Measurements from ENCODE around the gene THPO. TPM values are rescaled to one million over a fixed set of nuclear protein-coding genes. Genes with fewer than 3 reads are reported as not detected.

The THPO gene
- total RNA-seq, 1 donor from 2014 or later: not detected

GRCh38 chr3:184357248-184358123, 20.5 kb downstream of the THPO start:
- intact Hi-C loops (cut with DNase I): no loop called here
- Histone ChIP-seq H3K27me3 (no peaks in the 10 kb centered on the region), H3K36me3 (peaks cover 4 to 10% of the 10 kb centered on the region in 2 donors), H3K9me3 (no peaks in the 10 kb centered on the region), H3K4me1 (peaks cover 0 to 9% of the 10 kb centered on the region in 2 donors), H3K4me3 (no peak overlapping the region), H3K27ac (no peak overlapping the region)
- TF ChIP-seq, protein P1, sequence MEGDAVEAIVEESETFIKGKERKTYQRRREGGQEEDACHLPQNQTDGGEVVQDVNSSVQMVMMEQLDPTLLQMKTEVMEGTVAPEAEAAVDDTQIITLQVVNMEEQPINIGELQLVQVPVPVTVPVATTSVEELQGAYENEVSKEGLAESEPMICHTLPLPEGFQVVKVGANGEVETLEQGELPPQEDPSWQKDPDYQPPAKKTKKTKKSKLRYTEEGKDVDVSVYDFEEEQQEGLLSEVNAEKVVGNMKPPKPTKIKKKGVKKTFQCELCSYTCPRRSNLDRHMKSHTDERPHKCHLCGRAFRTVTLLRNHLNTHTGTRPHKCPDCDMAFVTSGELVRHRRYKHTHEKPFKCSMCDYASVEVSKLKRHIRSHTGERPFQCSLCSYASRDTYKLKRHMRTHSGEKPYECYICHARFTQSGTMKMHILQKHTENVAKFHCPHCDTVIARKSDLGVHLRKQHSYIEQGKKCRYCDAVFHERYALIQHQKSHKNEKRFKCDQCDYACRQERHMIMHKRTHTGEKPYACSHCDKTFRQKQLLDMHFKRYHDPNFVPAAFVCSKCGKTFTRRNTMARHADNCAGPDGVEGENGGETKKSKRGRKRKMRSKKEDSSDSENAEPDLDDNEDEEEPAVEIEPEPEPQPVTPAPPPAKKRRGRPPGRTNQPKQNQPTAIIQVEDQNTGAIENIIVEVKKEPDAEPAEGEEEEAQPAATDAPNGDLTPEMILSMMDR (IDR thresholded peaks at IDR 0.05): no peak
- no peak for DNase-seq (ENCODE audit: low spot score in 2 of 2)

- intact Hi-C loops (cut with DNase I): no loop called here
- H3K27ac ChIP-seq: no peak overlapping the region
Observed at GRCh38 chr3:184355261-184356040, 22.6 kb downstream of the THPO start.

DNA sequence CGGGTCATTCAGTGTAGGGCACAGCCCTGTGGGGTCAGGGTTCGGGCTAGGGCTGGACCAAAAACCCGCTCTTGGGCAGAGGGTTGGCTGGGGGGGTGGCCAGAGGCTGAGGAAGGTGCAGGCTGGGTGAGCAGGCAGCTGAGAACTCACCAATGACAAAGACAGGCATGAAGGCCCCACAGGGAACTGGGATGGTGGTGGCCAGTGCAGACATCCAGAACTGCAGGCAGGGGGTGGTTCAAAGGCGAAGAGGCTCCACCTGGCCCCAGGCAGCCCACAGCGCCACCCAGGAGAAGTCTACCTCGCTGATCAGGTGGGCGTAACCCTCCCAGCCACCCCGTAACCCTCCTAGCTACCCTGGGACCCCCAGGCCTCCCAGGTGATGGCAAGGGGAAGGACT, 23.3 kb downstream of the THPO start:
- Histone ChIP-seq H3K27ac (no peak overlapping the region), H3K27me3 (no peaks in the 10 kb centered on the region), H3K4me3 (no peak overlapping the region), H3K9me3 (no peaks in the 10 kb centered on the region), H3K4me1 (no peaks in the 10 kb centered on the region), H3K36me3 (peaks cover 4 to 10% of the 10 kb centered on the region in 2 donors)
- TF ChIP-seq, protein P1 (IDR thresholded peaks at IDR 0.05): no peak
- intact Hi-C loops (cut with DNase I): no loop called here
- DNase-seq (ENCODE audit: low spot score in 2 of 2): no peak

More at GRCh38 chr3:184355261-184356040, 22.6 kb downstream of the THPO start:
- Histone ChIP-seq H3K9me3 (no peaks in the 10 kb centered on the region), H3K27me3 (no peaks in the 10 kb centered on the region), H3K4me1 (peaks cover 0 to 2% of the 10 kb centered on the region in 2 donors), H3K36me3 (peaks cover 4 to 10% of the 10 kb centered on the region in 2 donors), H3K4me3 (no peak overlapping the region)
- no peak for DNase-seq (ENCODE audit: low spot score in 2 of 2)
- TF ChIP-seq, protein P1 (IDR thresholded peaks at IDR 0.05): no peak

GRCh38 chr3:184354121-184354728, 23.8 kb downstream of the THPO start:
- H3K9me3 ChIP-seq: no peaks in the 10 kb centered on the region
- TF ChIP-seq, protein P1 (IDR thresholded peaks at IDR 0.05): peak; percentile 49 to 74 (median 72)
- H3K27ac ChIP-seq: no peak overlapping the region
- no peak for DNase-seq (ENCODE audit: low spot score in 2 of 2)
- H3K4me1 ChIP-seq: no peaks in the 10 kb centered on the region
- no peaks in the 10 kb centered on the region for H3K27me3 ChIP-seq
- no peak overlapping the region for H3K4me3 ChIP-seq
- intact Hi-C loops (cut with DNase I): no loop called here
- peaks cover 4 to 10% of the 10 kb centered on the region in 2 donors for H3K36me3 ChIP-seq

GRCh38 chr3:184353546-184353941, 24.5 kb downstream of the THPO start:
- Histone ChIP-seq H3K27ac (no peak overlapping the region), H3K27me3 (no peaks in the 10 kb centered on the region), H3K36me3 (peaks cover 4 to 10% of the 10 kb centered on the region in 2 donors), H3K4me3 (no peak overlapping the region), H3K9me3 (no peaks in the 10 kb centered on the region), H3K4me1 (no peaks in the 10 kb centered on the region)
- no peak for DNase-seq (ENCODE audit: low spot score in 2 of 2)
- intact Hi-C loops (cut with DNase I): no loop called here
- TF ChIP-seq, protein P1 (IDR thresholded peaks at IDR 0.05): no peak
